GM21515 (cell line): ENCODE measurements around the gene AQP7.
"Not testable (repeated sequence)": the region's sequence is repeated elsewhere in the genome, so short reads cannot be mapped to it uniquely, and the experiment has no call there.

Experiments
- ATAC-seq: cut with Tn5 transposase; IDR thresholded peaks from one replicate; pipeline ENCODE4 v1.9.1; 2021; ENCODE audit not compliant: unreplicated experiment

Gene AQP7

DNA sequence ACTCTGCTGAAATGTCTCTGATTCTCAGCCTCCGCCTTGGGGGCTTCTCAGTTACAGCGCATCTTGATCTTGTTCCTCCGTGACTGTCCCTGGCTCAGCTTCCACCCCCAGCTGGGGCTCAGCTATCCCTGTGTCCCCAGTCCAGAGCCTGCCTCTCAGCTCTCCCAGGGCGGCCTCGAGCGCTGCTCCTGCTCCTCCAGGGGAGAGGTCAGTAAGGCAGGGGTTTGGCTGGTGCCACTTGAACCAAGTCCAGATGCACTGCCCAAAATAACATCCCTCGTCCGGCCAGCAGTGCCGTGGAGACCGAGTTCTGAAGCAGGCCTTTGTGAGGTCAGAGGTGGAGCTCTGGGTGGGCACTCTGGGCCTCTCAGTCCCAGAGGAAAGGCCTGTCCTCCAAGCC lies at the start of gene AQP7:
Gene AQP7 (minus strand): TSS at position 198 of the 400 bp plus-strand sequence. CDS start 1,306 bp downstream, outside the sequence.
- ATAC-seq = not testable (repeated sequence)

GRCh38 chr9:33450621-33451146 lies 48.3 kb upstream of the AQP7 start:
- no peak for ATAC-seq

- no peak for ATAC-seq
These were observed 47.3 kb upstream of the AQP7 start for GRCh38 chr9:33449715-33450114.

DNA sequence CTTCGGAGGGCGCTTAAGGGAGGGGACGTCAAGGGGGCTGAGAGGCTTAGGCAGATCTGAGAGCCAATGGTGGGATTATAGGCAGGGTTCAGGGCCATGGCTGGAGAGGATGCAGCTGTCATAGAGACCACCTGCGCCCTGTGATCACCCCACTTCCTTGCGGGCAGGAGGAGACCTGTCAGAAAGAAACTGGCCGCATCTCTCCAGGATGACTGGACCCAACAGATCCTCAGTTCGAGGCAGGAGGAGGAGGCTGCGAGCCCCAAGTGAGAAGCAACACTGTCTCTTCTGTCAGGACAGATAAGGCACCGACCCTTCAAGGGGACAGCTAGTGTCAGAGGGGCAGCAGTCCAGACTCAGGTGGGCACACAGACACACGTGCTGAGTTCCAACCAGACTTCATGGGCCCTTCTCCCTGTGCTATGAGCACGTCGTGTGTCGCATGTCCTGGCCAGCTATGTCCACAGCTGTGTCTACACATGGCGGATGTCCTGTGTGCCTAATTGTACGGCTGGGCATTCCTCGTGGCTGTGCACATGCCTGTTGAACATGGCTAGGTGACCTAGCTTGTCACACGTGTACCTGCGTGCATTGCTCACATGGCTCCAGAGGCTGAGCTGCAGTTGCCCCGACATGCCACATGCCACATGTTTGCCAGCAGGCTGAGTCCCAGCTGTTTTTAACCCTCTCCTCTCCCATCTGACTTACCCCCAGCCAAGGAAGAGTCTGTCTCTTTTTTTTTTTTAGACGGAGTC lies 45.6 kb upstream of the AQP7 start:
- ATAC-seq = no peak

- peak; percentile 40 for ATAC-seq
These were observed 44.8 kb upstream of the AQP7 start, which contains the start of gene AQP3 for GRCh38 chr9:33446946-33447798. Gene AQP3 (minus strand): TSS chr9:33447593. CDS start chr9:33447530, 63 bp downstream.

GRCh38 chr9:33446240-33446945 lies 44.0 kb upstream of the AQP7 start:
- peak; percentile 84 for ATAC-seq

DNA sequence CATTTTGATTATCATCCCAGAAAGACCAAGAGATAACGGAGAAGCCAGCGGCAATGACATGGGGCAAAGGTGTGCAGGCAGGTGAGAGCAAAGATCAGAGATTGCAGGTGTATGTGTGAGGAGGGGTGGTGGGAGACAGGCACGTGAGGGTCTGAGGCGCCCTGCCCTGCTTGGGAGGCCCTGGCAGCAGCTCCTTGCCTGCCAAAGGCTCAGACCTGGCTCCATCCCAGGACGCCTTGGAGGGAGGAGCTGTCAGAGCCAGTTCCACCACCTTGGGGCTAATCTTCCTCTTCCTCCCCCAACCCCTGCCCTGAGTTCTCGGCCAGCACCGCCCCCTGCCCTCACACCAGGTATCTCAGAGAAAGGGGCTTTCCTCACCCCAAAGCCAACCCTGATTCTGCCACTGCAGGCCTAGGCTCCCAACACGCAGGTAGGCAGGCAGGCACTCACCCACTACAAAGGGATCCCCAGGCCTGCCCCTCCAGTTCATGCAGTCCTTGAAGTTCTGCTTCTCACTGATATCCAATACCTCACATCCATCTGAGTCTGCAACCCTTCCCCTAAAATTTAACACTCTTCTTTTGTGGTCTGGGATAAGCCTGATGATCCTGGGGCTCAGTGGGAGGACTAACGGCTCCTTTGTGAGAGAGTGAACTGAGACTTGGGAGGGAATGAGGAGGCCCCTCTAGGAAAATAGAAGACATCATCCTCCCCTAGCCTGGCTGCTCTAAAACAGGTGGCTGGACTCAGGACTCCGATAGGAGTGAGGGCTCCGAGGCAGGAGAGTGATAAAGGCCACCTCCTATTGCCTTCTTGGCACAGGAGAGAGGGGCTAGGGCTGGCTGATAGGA lies 43.2 kb upstream of the AQP7 start:
- no peak for ATAC-seq

DNA sequence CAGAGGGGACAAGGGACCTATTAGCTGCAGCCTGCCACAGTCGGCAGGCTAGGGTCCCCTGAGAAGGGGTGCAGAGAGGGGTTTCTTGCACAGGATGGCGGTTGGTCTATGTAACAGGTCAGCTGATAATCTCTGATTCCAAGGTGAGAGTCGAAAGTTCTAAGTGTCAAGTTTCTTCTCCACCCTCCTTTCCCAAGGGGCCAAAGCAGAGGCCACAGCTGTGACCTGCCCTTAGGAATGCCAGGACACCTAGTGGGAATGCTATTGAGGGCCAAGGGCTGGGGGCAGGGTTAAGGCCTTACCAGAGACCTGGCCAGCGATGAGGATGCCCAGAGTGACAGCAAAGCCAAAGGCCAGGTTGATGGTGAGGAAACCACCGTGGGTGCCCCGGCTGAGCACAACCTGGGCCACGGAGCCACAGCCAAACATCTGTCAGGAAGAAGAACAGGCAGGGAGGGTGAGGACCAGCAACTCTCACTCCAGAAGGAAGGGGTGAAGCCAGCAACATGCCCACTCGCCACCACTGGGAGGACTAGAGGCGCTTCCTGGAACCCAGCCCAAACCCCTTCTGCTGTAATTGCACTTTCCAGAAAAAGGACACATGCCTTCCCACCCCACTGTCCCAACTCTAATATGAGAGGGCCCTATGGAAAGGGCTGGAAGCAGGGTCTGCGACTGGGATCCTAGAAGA lies 41.2 kb upstream of the AQP7 start:
- no peak for ATAC-seq

- no peak for ATAC-seq
These were observed 40.7 kb upstream of the AQP7 start for GRCh38 chr9:33443047-33443446.

DNA sequence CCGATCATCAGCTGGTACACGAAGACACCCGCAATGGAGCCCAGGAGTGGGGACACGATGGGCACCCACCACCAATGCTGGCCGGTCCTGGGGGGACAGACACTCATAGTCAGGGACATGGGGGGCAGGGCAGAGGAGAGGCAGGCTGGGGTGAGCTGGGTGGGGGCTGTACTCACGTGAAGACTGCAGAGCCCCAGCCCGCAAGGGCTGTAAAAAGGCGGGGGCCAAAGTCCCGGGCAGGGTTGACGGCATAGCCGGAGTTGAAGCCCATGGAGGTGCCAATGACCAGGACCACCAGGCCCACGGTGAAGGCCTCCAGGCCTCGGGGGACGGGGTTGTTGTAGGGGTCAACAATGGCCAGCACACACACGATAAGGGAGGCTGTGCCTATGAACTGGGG lies 39.8 kb upstream of the AQP7 start:
- no peak for ATAC-seq

DNA sequence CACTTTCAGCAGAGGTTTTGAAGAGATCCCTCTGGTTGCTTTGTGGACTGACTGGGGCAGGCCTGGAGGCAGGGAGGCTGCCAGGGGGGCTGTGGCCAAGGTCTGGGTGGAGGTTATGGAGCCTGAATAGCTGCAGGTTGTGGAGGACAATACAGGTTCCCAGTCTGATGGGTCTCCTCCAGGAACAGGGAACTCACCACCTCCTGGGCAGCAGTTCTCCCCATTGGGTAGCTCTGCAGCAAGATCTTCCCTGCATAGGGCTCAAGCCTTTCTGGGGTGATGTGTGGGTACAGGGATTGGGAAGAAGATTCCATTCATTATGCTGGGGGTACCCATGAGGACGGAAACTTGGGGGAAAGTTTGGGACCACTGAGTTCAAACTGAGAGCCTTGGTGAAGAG lies 38.2 kb upstream of the AQP7 start:
- no peak for ATAC-seq

GRCh38 chr9:33440204-33440603 lies 37.8 kb upstream of the AQP7 start:
- no peak for ATAC-seq

DNA sequence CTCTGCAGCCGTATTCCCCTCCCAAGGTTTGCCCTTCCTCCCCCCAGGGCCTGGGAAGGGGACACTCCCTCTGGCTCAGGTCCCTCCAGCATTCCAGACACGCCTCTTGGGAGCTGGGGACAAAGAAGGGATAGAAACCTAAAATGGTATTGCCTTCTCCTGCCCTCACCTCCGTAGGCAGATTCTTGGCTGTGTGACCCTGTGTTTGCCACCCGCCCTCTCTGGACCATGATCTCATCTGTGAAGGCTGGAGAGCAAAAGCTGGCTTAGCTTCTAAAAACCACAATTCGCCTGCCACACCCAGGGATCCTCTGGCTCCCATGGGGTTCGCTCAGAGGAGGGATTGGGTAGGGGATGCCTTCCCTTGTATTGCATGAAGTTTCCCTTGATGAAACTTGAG lies 37.4 kb upstream of the AQP7 start:
- no peak for ATAC-seq

- no peak for ATAC-seq
These were observed 36.7 kb upstream of the AQP7 start for GRCh38 chr9:33438926-33439680.

- ATAC-seq = no peak
These were observed 35.5 kb upstream of the AQP7 start for GRCh38 chr9:33437898-33438297.

DNA sequence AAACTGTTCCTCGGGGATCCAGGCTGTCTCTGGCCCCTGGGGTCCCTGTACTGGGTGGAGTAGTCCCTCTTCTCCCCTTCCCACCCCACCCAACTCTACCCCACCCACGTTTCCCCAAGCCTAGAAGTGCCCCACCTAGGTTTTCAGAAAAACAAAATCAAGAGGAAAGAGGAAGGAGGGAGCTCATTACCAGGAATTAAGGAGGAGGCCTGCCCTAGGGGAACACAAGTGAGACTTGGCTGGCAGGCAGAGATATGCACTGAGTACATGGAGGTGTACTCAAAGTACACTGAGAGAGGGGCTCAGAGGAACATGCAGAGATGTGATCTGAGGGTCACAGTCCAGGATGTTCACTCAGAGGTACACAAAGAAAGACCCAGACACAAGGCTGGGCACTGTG lies 34.8 kb upstream of the AQP7 start:
- ATAC-seq = no peak

DNA sequence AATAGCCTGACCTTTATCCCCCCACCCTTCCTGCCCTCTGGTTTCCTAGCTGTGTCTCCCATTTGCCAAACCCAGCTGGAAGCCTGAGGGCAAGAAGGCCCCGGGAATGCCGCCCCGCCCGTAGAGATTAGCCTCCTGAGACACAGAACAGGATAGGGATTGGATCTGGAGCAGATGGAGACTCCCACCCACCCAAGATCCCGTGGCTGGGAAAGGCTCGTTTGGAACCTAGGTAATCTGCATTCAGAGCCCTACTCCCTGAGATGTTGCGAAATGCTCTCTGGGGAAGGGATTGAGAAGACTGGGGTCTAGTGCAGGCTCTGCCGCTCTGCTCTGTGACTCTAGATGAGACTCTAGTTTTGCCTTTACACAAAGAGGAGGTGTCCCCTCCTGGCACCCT lies 34.1 kb upstream of the AQP7 start:
- ATAC-seq = no peak

GRCh38 chr9:33435821-33436277 lies 33.5 kb upstream of the AQP7 start:
- ATAC-seq = no peak
